Measurements from ENCODE around the gene FAM3A.
"Not testable (repeated sequence)": the region's sequence is repeated elsewhere in the genome, so short reads cannot be mapped to it uniquely, and the experiment has no call there.

Gene FAM3A

GRCh38 chrX:154515966-154516655 is at the start of gene FAM3A:
FAM3A (minus strand) TSS chrX:154516232; CDS start chrX:154515772, 460 bp downstream.
- DNase-seq (ENCODE audit: low read depth): peak; percentile 46

GRCh38 chrX:154562295-154562694 is 46.3 kb upstream of the FAM3A start:
- not testable (repeated sequence) for DNase-seq (ENCODE audit: low read depth)

- DNase-seq (ENCODE audit: low read depth): not testable (repeated sequence)
Observed at GRCh38 chrX:154560326-154560725, 44.3 kb upstream of the FAM3A start.

- not testable (repeated sequence) for DNase-seq (ENCODE audit: low read depth)
Observed at GRCh38 chrX:154558896-154559295, 42.9 kb upstream of the FAM3A start.

GRCh38 chrX:154558060-154558690 is 42.1 kb upstream of the FAM3A start:
- not testable (repeated sequence) for DNase-seq (ENCODE audit: low read depth)

GRCh38 chrX:154552112-154552806 is 36.2 kb upstream of the FAM3A start:
- not testable (repeated sequence) for DNase-seq (ENCODE audit: low read depth)

- no peak for DNase-seq (ENCODE audit: low read depth)
Observed at GRCh38 chrX:154549766-154550165, 33.7 kb upstream of the FAM3A start.

- no peak for DNase-seq (ENCODE audit: low read depth)
Observed at GRCh38 chrX:154548028-154548316, 31.9 kb upstream of the FAM3A start.

- DNase-seq (ENCODE audit: low read depth): peak; percentile 47
Observed at GRCh38 chrX:154547245-154548027, 31.4 kb upstream of the FAM3A start, which contains the start of gene IKBKG. IKBKG (plus strand) TSS chrX:154547620; CDS start chrX:154552003, 4,383 bp downstream.

GRCh38 chrX:154546354-154547244 is 30.6 kb upstream of the FAM3A start, which contains the start of gene G6PD:
G6PD (minus strand) TSS chrX:154546846; CDS start chrX:154546155, 691 bp downstream.
- no peak for DNase-seq (ENCODE audit: low read depth)

- DNase-seq (ENCODE audit: low read depth): no peak
Observed at GRCh38 chrX:154545673-154546274, 29.7 kb upstream of the FAM3A start.

- DNase-seq (ENCODE audit: low read depth): no peak
Observed at GRCh38 chrX:154542723-154543424, 26.8 kb upstream of the FAM3A start.

GRCh38 chrX:154541896-154542722 is 26.1 kb upstream of the FAM3A start:
- DNase-seq (ENCODE audit: low read depth): peak; percentile 60

GRCh38 chrX:154541589-154541895 is 25.5 kb upstream of the FAM3A start:
- no peak for DNase-seq (ENCODE audit: low read depth)

- no peak for DNase-seq (ENCODE audit: low read depth)
Observed at GRCh38 chrX:154540897-154541535, 25.0 kb upstream of the FAM3A start.

GRCh38 chrX:154540365-154540764 is 24.3 kb upstream of the FAM3A start:
- not testable (repeated sequence) for DNase-seq (ENCODE audit: low read depth)

GRCh38 chrX:154539077-154539476 is 23.0 kb upstream of the FAM3A start:
- no peak for DNase-seq (ENCODE audit: low read depth)

GRCh38 chrX:154535892-154536291 is 19.9 kb upstream of the FAM3A start:
- DNase-seq (ENCODE audit: low read depth): no peak
